GM18505 (cell line): ENCODE measurements around the gene ADAMTSL4.
"Not testable (repeated sequence)": the region's sequence is repeated elsewhere in the genome, so short reads cannot be mapped to it uniquely, and the experiment has no call there.

ENCODE experiments used
- ATAC-seq: cut with Tn5 transposase; IDR thresholded peaks from one replicate; pipeline ENCODE4 v1.9.1; 2021; ENCODE audit not compliant: unreplicated experiment
- POLR2A ChIP-seq: IDR thresholded peaks from 4 replicates; pipeline ENCODE4 v1.6.1; 2011; ENCODE audit warnings: borderline replicate concordance; ENCODE audit not compliant: insufficient read depth, insufficient read length; ENCODE audit errors: extremely low read depth

The ADAMTSL4 gene

GRCh38 chr1:150575072-150575489, 25.9 kb downstream of the ADAMTSL4 start:
- no peak for ATAC-seq
- peak; percentile 24 for TF ChIP-seq POLR2A

DNA sequence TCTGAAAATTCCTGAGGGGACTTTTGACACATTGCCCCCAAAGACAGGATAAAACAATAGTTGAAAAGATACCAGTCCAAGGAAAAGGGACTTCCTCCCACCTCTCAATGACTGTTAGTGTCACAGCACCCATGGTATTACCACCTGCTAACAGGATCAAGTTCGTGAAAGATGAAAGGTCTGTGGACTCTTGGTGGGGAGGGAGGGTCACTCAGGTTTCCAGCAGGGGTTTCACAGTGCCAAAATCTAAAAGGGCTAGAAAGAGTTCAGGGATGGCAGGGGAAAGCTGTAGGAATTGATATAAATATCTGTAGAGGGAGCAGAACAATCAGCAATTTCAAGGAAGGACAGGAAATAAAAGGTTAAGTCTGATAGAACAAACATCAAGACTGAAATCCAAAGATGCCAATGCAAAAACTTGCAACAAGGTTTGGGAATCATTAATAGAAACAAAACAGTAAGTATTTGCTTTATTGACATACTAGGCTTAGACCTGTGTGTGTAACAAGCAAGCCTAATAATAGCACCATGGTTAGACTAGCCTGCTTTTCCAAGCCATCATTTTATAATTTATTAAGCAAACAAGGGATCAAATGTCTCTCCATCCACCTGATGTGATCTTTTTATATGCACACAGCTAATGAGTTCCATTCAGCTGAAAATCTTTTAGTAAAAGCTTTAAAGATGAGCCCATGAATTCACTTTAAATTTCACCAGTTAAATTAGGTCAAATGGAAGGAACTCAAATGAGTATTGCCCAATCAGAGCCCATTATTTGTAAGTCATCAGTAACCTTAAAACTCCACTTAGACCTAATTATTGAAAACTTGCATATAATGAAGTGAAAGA, 26.5 kb downstream of the ADAMTSL4 start:
- no peak for ATAC-seq
- TF ChIP-seq POLR2A, result no peak

GRCh38 chr1:150576367-150576711, 27.1 kb downstream of the ADAMTSL4 start:
- no peak for ATAC-seq
- no peak for TF ChIP-seq POLR2A

GRCh38 chr1:150576794-150577556, 27.8 kb downstream of the ADAMTSL4 start:
- ATAC-seq, result no peak
- TF ChIP-seq POLR2A, result peak; percentile 32

- TF ChIP-seq POLR2A, result no peak
- no peak for ATAC-seq
Measured at GRCh38 chr1:150577557-150578271, 28.5 kb downstream of the ADAMTSL4 start.

DNA sequence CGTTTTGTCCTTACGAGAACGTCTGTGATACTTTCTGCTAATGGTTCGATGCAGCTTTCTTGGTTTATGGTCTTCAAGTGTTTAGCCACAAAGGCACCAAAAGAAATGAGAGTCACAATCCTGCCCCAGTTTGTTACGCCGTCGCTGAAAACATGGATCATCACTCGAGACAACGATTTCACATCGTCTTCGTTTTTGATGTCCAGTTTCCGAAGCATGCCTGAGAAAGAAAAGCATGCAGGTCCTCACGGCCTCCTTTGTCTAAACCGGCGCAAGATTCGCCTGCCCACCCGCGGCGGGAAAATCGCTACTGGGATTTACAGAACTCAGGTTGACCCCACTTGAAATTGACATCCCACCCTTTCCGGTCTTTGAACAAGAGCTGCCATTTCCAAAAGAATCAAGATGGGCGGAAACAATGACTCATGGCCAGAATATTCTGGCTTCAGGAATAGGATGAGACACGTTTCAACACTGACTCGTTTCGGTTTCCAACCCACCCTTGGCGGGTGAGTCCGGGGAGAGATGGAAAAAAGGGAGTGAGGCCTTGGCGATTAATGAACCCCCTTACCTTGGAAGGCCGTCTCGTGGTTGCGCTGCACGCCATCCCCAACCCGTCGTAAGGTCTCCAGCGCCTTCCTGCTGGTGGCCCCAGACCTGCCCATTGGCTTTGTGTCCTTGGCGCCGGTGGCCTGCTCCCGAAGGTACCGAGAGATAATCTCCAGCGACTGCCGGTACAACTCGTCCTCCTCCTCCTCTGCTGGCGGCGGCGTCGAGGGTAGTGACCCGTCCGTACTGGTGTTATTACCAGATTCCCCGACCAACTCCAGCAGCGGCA, 29.3 kb downstream of the ADAMTSL4 start:
- no peak for ATAC-seq
- no peak for TF ChIP-seq POLR2A

DNA sequence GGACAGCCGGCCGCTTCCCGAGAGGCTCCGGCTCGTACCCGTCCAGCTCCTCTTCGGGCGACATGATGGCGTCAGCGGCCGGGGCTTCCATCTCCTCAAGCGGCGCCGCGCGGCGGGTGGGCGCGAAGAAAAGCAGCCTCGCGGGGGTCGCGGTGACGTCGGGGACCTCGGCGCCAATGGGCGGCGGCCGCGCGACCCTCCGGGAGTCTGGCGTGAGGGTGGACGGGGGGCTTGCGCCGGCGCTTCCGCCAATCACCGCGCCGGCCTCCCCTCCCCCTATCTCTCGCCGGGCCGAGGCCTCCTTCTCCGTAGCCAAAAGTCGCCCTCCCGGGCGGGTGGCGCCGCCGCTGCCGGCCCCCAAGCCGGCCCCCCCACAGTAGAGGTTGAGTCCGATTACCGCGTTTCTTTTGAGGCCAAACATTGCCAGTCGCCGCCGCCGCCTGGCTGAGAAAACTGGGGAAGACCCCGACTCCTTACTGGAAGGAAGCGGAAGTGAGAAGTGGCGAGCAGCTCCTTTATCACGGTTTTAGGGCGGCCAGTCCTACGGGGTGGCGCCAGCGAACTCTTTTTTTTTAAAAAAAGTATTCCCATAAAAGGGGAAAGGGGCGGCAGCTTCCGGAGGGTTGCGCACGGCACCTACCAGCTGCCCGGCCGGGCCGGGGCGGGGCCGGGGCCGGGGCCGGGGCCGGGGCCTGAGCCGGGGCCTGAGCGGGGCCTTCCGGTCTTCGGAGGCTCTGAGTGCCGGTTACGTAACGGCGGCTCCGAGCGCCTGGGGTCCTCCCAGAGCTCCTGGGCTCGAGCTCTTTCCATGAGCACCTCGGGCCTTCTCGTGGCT, 30.1 kb downstream of the ADAMTSL4 start, which contains the start of gene MCL1:
Gene MCL1 (minus strand): TSS at position 501 of the 835 bp plus-strand sequence. CDS start 80 bp downstream, at position 421.
- TF ChIP-seq POLR2A, result peak; percentile 99
- peak; percentile 85 for ATAC-seq

DNA sequence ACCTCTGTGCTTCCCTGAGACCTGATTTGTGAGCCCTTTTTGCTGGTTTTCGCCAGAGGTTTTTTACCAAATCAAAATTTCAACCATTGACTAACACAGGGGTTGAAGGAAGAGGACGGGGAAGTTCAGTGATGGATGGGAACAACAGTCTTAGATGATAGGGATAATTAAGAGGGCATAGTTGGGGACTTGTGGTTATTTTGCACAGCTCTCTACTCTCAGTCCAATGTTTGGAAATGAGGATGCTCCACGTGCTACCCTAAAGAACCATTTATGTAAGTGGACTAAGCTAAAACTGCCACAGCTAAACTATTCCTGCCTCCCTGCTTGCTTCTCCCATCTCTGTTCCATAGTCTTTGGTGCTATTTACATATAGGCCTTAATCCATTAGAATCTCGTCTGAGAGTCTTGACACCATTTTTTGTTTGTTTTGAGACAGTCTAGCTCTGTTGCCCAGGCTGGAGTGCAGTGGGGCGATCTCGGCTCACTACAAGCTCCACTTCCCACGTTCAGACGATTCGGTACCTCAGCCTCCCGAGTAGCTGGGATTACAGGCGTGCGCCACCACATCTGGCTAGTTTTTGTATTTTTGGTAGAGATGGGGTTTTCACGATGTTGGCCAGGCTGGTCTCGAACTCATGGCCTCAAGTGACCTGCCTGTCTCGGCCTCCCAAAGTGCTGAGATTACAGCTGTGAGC, 30.9 kb downstream of the ADAMTSL4 start:
- TF ChIP-seq POLR2A, result no peak
- no peak for ATAC-seq

GRCh38 chr1:150580966-150581365, 31.8 kb downstream of the ADAMTSL4 start:
- ATAC-seq, result not testable (repeated sequence)

- not testable (repeated sequence) for ATAC-seq
Measured at GRCh38 chr1:150581437-150581836, 32.2 kb downstream of the ADAMTSL4 start.

GRCh38 chr1:150581962-150582361, 32.8 kb downstream of the ADAMTSL4 start:
- not testable (repeated sequence) for ATAC-seq

DNA sequence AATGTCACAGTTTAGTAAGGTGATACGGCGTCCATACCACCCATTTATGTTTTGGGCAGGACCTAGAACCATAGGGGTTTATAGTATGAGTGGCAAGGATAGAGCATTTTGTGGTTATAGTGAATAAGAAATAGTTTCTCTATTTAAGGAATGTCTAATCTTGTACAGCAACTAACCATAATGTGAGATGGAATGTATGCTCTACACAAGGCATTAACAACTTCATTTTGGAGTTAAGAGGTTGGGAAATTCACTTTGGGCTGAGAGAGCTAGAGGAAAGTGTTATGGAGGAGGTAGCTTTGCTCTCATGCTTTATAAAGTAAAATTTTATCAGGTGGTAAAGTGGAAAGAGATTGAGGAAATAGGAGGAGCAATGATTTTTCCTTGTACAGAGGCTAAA, 33.2 kb downstream of the ADAMTSL4 start:
- no peak for ATAC-seq
- no peak for TF ChIP-seq POLR2A
